ENCODE results near the gene IDI1.

DNA sequence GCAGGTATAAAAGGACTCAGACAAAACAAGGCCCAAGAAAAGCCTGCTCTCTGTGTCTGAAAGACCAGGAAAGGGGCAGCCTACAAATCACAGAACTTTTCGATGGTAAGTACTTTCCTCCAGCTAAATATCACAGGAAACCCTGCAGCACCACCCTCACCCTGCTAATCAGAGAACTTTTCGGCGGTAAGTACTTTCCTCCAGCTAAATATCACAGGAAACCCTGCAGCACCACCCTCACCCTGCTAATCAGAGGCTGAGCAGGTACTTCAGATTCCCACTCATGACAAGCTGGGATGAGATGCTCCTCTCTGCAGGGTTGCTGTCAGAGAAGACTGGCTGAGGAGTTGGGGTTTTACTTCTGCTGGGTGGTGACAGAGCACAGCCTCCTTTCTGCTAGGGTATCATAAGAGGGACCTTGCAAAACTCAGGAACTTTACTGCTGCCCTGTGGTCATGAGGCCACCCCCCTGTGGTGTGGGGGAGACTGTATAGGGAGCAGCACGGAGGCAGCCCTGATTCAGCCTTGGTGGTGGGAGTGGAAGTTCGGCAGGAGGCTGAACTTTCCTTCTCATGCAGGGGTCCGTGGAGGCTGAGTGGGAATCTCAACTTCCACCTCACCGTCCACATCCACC is 14.4 kb upstream of the IDI1 start:
- TF ChIP-seq RCOR1 (IDR thresholded peaks at IDR 0.05; ENCODE audit: insufficient replicate concordance, low read length) = no peak
- TF ChIP-seq, protein P1, sequence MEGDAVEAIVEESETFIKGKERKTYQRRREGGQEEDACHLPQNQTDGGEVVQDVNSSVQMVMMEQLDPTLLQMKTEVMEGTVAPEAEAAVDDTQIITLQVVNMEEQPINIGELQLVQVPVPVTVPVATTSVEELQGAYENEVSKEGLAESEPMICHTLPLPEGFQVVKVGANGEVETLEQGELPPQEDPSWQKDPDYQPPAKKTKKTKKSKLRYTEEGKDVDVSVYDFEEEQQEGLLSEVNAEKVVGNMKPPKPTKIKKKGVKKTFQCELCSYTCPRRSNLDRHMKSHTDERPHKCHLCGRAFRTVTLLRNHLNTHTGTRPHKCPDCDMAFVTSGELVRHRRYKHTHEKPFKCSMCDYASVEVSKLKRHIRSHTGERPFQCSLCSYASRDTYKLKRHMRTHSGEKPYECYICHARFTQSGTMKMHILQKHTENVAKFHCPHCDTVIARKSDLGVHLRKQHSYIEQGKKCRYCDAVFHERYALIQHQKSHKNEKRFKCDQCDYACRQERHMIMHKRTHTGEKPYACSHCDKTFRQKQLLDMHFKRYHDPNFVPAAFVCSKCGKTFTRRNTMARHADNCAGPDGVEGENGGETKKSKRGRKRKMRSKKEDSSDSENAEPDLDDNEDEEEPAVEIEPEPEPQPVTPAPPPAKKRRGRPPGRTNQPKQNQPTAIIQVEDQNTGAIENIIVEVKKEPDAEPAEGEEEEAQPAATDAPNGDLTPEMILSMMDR (conservative IDR thresholded peaks at IDR 0.05; ENCODE audit: low read depth, low read length) = no peak
- no peak for TF ChIP-seq POLR2A (IDR thresholded peaks at IDR 0.05; ENCODE audit: low read depth, low read length)
- TF ChIP-seq RAD21 (IDR thresholded peaks at IDR 0.05; ENCODE audit: low read length) = no peak
- no peak for TF ChIP-seq MAZ (IDR thresholded peaks at IDR 0.05; ENCODE audit: borderline replicate concordance, low read depth, low read length)
- TF ChIP-seq FOS (IDR thresholded peaks at IDR 0.05; ENCODE audit: low read depth, low read length) = no peak
- TF ChIP-seq CHD1 (IDR thresholded peaks at IDR 0.05; ENCODE audit: low read depth, low read length) = no peak
- no peak for TF ChIP-seq RFX5 (IDR thresholded peaks at IDR 0.05; ENCODE audit: low read depth, low read length)
- no peak for TF ChIP-seq CEBPB (IDR thresholded peaks at IDR 0.05; ENCODE audit: low read depth, low read length)
- TF ChIP-seq, protein P2, sequence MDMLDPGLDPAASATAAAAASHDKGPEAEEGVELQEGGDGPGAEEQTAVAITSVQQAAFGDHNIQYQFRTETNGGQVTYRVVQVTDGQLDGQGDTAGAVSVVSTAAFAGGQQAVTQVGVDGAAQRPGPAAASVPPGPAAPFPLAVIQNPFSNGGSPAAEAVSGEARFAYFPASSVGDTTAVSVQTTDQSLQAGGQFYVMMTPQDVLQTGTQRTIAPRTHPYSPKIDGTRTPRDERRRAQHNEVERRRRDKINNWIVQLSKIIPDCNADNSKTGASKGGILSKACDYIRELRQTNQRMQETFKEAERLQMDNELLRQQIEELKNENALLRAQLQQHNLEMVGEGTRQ (IDR thresholded peaks at IDR 0.05; ENCODE audit: low read depth, low read length) = no peak
- TF ChIP-seq SMC3 (IDR thresholded peaks at IDR 0.05; ENCODE audit: low read depth, low read length) = no peak
- no peak for TF ChIP-seq MAFK (IDR thresholded peaks at IDR 0.05; ENCODE audit: low read depth, low read length)
